Smooth muscle cell (in vitro differentiated cells): ENCODE data around the gene RNF115. TPM values are rescaled to one million over a fixed set of nuclear protein-coding genes. Genes with fewer than 3 reads are reported as not detected.
A peak's percentile ranks its signal among the peaks of the same experiment; 100 is the strongest.

Experiments
- DNase-seq: peaks from one replicate; lab custom pipeline; 2025; ENCODE audit not compliant: unreplicated experiment; lab: John Stamatoyannopoulos, UW
- H2AFZ ChIP-seq: fragments of 200-600 bp; sonication (generic); 2 replicates; pipeline ENCODE4 v1.6.0; 2016; ENCODE audit warnings: antibody characterized with exemption, low read depth, mild to moderate bottlenecking
- H3F3A ChIP-seq: fragments of 200-600 bp; sonication (generic); 2 replicates; pipeline ENCODE4 v1.6.0; 2017; ENCODE audit warnings: antibody characterized with exemption, low read depth
- H3K27ac ChIP-seq: fragments of 200-600 bp; sonication (generic); 2 replicates; pipeline ENCODE4 v1.5.1; 2016; ENCODE audit warnings: low read depth, mild to moderate bottlenecking
- H3K27me3 ChIP-seq: fragments of 200-600 bp; sonication (generic); 2 replicates; pipeline ENCODE4 v1.6.1; 2016; ENCODE audit warnings: low read depth, mild to moderate bottlenecking
- H3K36me3 ChIP-seq: fragments of 200-600 bp; sonication (generic); 2 replicates; pipeline ENCODE4 v1.5.1; 2016; ENCODE audit warnings: low read depth
- H3K4me1 ChIP-seq: fragments of 200-600 bp; sonication (generic); 2 replicates; pipeline ENCODE4 v1.5.1; 2016; ENCODE audit warnings: low read depth
- H3K4me2 ChIP-seq: fragments of 200-600 bp; sonication (generic); 2 replicates; pipeline ENCODE4 v1.6.0; 2016; ENCODE audit warnings: mild to moderate bottlenecking
- H3K4me3 ChIP-seq: fragments of 200-600 bp; sonication (generic); 2 replicates; pipeline ENCODE4 v1.5.1; 2016; ENCODE audit warnings: mild to moderate bottlenecking
- H3K79me2 ChIP-seq: fragments of 200-600 bp; sonication (generic); 2 replicates; pipeline ENCODE4 v1.6.0; 2016; ENCODE audit warnings: low read depth, mild to moderate bottlenecking
- H3K9ac ChIP-seq: fragments of 200-600 bp; sonication (generic); 2 replicates; pipeline ENCODE4 v1.6.0; 2016; ENCODE audit warnings: low read depth
- H3K9me3 ChIP-seq: fragments of 200-600 bp; sonication (generic); replicated peaks from 2 replicates; pipeline ENCODE4 v1.5.1; 2016; ENCODE audit warnings: low read depth
- H4K20me1 ChIP-seq: fragments of 200-600 bp; sonication (generic); 2 replicates; pipeline ENCODE4 v1.6.0; 2016; ENCODE audit warnings: low read depth
- CTCF ChIP-seq: fragments of 200-600 bp; sonication (generic); IDR thresholded peaks from 2 replicates; pipeline ENCODE4 v1.5.1; 2017; ENCODE audit warnings: borderline replicate concordance, mild to moderate bottlenecking, antibody characterized with exemption; ENCODE audit not compliant: insufficient read depth, poor library complexity, severe bottlenecking
- WGBS: methylation state at CpG from one replicate; pipeline ENCODE4 v1.1.7; 2016; ENCODE audit warnings: low lambda C conversion rate; 5-methylcytosine and 5-hydroxymethylcytosine counted together
- polyA plus RNA-seq: library from polyadenylated mRNA; unstranded; fragments of >200 nt; fragmentation: Nextera tagmentation; extraction: Ambion mirVana; gene quantifications from 2 replicates; pipeline ENCODE4 v1.2.1, GENCODE V29; 2016
- total RNA-seq: library from RNA; depleted of rRNA; stranded (reverse); fragments of >200 nt; gene quantifications from 2 replicates; pipeline ENCODE4 v1.2.3, GENCODE V29; 2014

Gene RNF115
- total and polyA plus RNA-seq, 2 experiments from 2014 or later = 4.2 to 9.2 TPM

DNA sequence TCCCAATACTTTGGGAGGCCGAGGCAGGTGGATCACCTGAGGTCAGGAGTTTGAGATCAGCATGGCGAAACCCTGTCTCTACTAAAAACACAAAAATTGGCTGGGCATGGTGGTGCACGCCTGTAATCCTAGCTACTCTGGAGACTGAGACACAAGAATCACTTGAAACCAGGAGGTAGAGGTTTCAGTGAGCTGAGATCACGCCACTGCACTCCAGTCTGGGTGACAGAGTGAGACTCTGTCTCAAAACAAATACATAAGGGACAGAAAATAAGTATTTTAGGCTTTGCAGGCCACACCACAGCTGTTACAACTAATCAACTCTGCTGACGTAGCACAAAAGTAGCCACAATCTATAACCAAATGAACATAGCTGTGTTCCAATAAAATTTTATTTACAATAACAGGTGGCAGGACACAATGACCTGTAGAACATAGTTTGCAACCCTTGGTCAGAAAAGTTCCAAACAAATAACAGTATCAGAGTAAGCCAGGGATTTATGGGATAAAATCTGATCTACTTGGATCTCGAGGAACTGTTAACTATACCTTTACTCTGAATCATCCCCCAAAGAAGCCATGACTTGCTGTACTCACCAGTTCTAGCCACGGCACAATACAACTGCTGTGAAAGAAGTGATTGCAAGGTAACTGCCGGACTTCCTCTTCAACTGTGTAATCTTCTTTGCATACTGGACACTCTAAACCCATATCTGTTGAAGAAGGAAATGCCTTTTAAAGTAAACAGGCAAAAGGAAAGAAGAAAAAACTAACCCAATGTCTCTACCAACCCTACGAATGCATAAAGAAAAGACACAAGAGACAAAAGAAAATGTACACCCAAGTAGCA is 76.3 kb downstream of the RNF115 start:
- Histone ChIP-seq H3K9me3 (no peaks in the 10 kb centered on the region), H3K27me3 (no peaks in the 10 kb centered on the region), H3K36me3 (peaks cover 18% of the 10 kb centered on the region), H2AFZ (no peak overlapping the region), H3K79me2 (no peaks in the 10 kb centered on the region), H3K4me3 (no peak overlapping the region), H3K4me2 (no peak overlapping the region), H4K20me1 (no peaks in the 10 kb centered on the region), H3K4me1 (peaks cover 6% of the 10 kb centered on the region), H3F3A (peaks cover 11% of the 10 kb centered on the region), H3K27ac (no peak overlapping the region), H3K9ac (no peak overlapping the region)
- TF ChIP-seq CTCF = no peak
- no peak for DNase-seq
- WGBS = 95% methylated on average over 9 of the region's 9 CpGs

DNA sequence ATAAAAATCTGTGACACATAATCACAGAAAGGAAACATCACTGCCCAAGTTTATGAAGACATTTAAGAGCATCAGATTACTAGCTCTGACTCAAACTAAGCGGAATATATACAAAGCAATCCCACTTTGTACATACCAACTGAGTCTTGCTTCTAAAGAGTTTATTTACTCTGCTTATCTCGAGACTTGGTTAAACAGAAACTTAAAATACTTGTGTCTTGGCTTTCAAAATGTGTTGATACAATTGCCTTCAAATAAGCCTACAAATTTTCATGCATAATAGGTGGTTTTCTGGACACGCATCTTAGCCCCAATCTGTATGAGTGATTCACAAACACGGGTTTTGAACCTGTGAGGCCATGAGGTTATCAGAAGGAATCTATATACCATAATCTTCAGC is 83.6 kb downstream of the RNF115 start:
- peak overlapping the region; percentile 63 for H3K4me2 ChIP-seq
- 26% methylated on average over 4 of the region's 4 CpGs for WGBS
- peaks cover 9% of the 10 kb centered on the region for H3K36me3 ChIP-seq
- no peak for DNase-seq
- no peak overlapping the region for H3K9ac ChIP-seq
- peaks cover 9% of the 10 kb centered on the region for H3F3A ChIP-seq
- peak overlapping the region; percentile 52 for H3K27ac ChIP-seq
- no peaks in the 10 kb centered on the region for H3K79me2 ChIP-seq
- no peaks in the 10 kb centered on the region for H3K27me3 ChIP-seq
- peaks cover 4% of the 10 kb centered on the region for H3K4me1 ChIP-seq
- no peaks in the 10 kb centered on the region for H4K20me1 ChIP-seq
- TF ChIP-seq CTCF = no peak
- H3K9me3 ChIP-seq = no peaks in the 10 kb centered on the region
- H3K4me3 ChIP-seq = no peak overlapping the region
- no peak overlapping the region for H2AFZ ChIP-seq

DNA sequence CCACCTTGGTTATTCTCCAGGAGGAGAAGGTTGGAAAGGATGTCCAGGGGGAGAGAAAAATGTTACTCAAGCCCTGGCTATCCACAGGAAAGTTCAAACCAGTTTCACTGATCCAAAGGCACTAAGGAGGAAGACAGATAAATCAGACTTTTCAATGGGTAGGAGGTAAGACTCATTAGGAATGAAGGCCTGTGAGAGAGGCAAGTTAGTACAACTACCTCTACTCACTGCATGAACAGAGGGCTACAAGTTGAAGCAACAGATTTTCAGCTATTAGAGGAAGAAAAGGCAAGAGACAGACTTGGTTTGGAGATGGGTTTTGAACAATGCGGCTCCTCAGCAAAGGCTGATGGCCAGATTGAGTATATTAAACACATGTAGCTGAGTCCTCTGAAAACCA is 87.7 kb downstream of the RNF115 start:
- no peak for DNase-seq
- Histone ChIP-seq H3K79me2 (no peaks in the 10 kb centered on the region), H4K20me1 (no peaks in the 10 kb centered on the region), H3K4me3 (no peak overlapping the region), H2AFZ (no peak overlapping the region), H3K9ac (no peak overlapping the region), H3K36me3 (no peaks in the 10 kb centered on the region), H3K27me3 (no peaks in the 10 kb centered on the region), H3F3A (peaks cover 9% of the 10 kb centered on the region), H3K9me3 (no peaks in the 10 kb centered on the region), H3K27ac (no peak overlapping the region), H3K4me2 (no peak overlapping the region), H3K4me1 (peaks cover 4% of the 10 kb centered on the region)
- WGBS = 100% methylated on average over 1 of the region's 1 CpG
- TF ChIP-seq CTCF = no peak

GRCh38 chr1:145730900-145731299 is 93.0 kb downstream of the RNF115 start:
- H3K4me1 ChIP-seq = no peaks in the 10 kb centered on the region
- no peak overlapping the region for H2AFZ ChIP-seq
- no peak for TF ChIP-seq CTCF
- H3K9me3 ChIP-seq = no peaks in the 10 kb centered on the region
- no peaks in the 10 kb centered on the region for H3F3A ChIP-seq
- no peak overlapping the region for H3K4me3 ChIP-seq
- no peak overlapping the region for H3K4me2 ChIP-seq
- H4K20me1 ChIP-seq = no peaks in the 10 kb centered on the region
- H3K27ac ChIP-seq = no peak overlapping the region
- H3K36me3 ChIP-seq = no peaks in the 10 kb centered on the region
- DNase-seq = no peak
- H3K9ac ChIP-seq = no peak overlapping the region
- 96% methylated on average over 3 of the region's 3 CpGs for WGBS
- H3K79me2 ChIP-seq = no peaks in the 10 kb centered on the region
- no peaks in the 10 kb centered on the region for H3K27me3 ChIP-seq
